Keratinocyte (primary cell): ENCODE results near the gene TBX6. TPM values are rescaled to one million over a fixed set of nuclear protein-coding genes. Genes with fewer than 3 reads are reported as not detected.

Experiments used
- DNase-seq: peaks from one replicate; pipeline ENCODE4 v3.0.0-alpha.2; 2011; ENCODE audit warnings: low read depth, missing footprints, low spot score
- FAIRE-seq: peaks from 2 replicates; lab custom pipeline; 2011; peaks lifted over from hg19 to GRCh38; lab: Jason Lieb, UNC
- H2AFZ ChIP-seq: 2 replicates; pipeline ENCODE4 v1.6.0; 2012; ENCODE audit warnings: low read length, control low read depth, inconsistent platforms; ENCODE audit not compliant: control insufficient read depth
- H3K27ac ChIP-seq: 2 replicates; pipeline ENCODE4 v1.5.1; 2011; ENCODE audit warnings: low read length; ENCODE audit not compliant: control insufficient read depth, insufficient read depth
- H3K27me3 ChIP-seq: 3 replicates; pipeline ENCODE4 v1.6.0; 2011; ENCODE audit warnings: low read length; ENCODE audit not compliant: control insufficient read depth, insufficient read depth; ENCODE audit errors: extremely low read depth
- H3K36me3 ChIP-seq, 2 experiments: 2 replicates in 1 of 2; 3 replicates in 1 of 2; pipeline ENCODE4 v1.5.1; 2011; ENCODE audit warnings: low read length in 2 of 2, mild to moderate bottlenecking in 1 of 2; ENCODE audit not compliant: control insufficient read depth in 2 of 2, insufficient read depth in 2 of 2; ENCODE audit errors: extremely low read depth in 1 of 2
- H3K4me1 ChIP-seq: 3 replicates; pipeline ENCODE4 v1.5.1; 2011; ENCODE audit warnings: low read length; ENCODE audit not compliant: control insufficient read depth, insufficient read depth; ENCODE audit errors: extremely low read depth
- H3K4me2 ChIP-seq: 3 replicates; pipeline ENCODE4 v1.6.0; 2011; ENCODE audit warnings: low read depth, low read length; ENCODE audit not compliant: control insufficient read depth, insufficient read depth; ENCODE audit errors: extremely low read depth
- H3K4me3 ChIP-seq, 3 experiments: fragments of 200-600 bp in 1 of 3; sonication (generic) in 1 of 3; 2 replicates in 2 of 3; 3 replicates in 1 of 3; pipeline ENCODE4 v1.5.1; 2011 to 2016; ENCODE audit warnings: low read length in 3 of 3, mild to moderate bottlenecking in 3 of 3, control low read depth in 2 of 3, inconsistent platforms in 1 of 3, low read depth in 1 of 3, mixed read lengths in 1 of 3, mixed run types in 1 of 3, moderate library complexity in 1 of 3; ENCODE audit not compliant: control insufficient read depth in 2 of 3, insufficient read depth in 2 of 3; ENCODE audit errors: extremely low read depth in 1 of 3
- H3K79me2 ChIP-seq: 2 replicates; pipeline ENCODE4 v1.6.0; 2012; ENCODE audit warnings: low read length; ENCODE audit not compliant: control insufficient read depth, insufficient read depth
- H3K9ac ChIP-seq: 3 replicates; pipeline ENCODE4 v1.6.0; 2011; ENCODE audit warnings: low read length; ENCODE audit not compliant: control insufficient read depth, insufficient read depth; ENCODE audit errors: extremely low read depth
- H3K9me1 ChIP-seq: 3 replicates; pipeline ENCODE4 v1.6.0; 2011; ENCODE audit warnings: low read length; ENCODE audit not compliant: control insufficient read depth, insufficient read depth; ENCODE audit errors: extremely low read depth
- H3K9me3 ChIP-seq: 2 replicates; pipeline ENCODE4 v1.5.1; 2012; ENCODE audit warnings: low read depth, low read length; ENCODE audit not compliant: control insufficient read depth
- H4K20me1 ChIP-seq: 3 replicates; pipeline ENCODE4 v1.6.0; 2011; ENCODE audit warnings: low read length; ENCODE audit not compliant: control insufficient read depth, insufficient read depth; ENCODE audit errors: extremely low read depth
- CTCF ChIP-seq, 3 experiments: IDR thresholded peaks in 1 of 3; conservative IDR thresholded peaks in 1 of 3; optimal IDR thresholded peaks in 1 of 3; 2 replicates in 2 of 3; 3 replicates in 1 of 3; pipeline versions ENCODE3 to v1.5.1; 2011; ENCODE audit warnings: low read length in 3 of 3, mild to moderate bottlenecking in 3 of 3, moderate library complexity in 2 of 3, control low read depth in 1 of 3, inconsistent platforms in 1 of 3; ENCODE audit not compliant: insufficient read depth in 2 of 3; ENCODE audit errors: extremely low read depth in 1 of 3
- EZH2 ChIP-seq: IDR thresholded peaks from one replicate; pipeline ENCODE4 v1.6.1; 2012; ENCODE audit warnings: inconsistent platforms, mild to moderate bottlenecking, low read length, moderate library complexity
- dilution Hi-C: fragments of 300-500 bp; cut with MboI; formaldehyde crosslinking; loops from one replicate; pipeline ENCODE4 v1.7.0; 2020; ENCODE audit warnings: low sequenced_read_pairs; ENCODE audit not compliant: extremely low pct_ligation_motif_present
- polyA plus RNA-seq, 5 experiments: library from polyadenylated mRNA; depleted of rRNA in 3 of 5; stranded (reverse) in 3 of 5; stranded (forward) in 1 of 5; unstranded in 1 of 5; fragments of >200 nt; gene quantifications; 1 replicate in 1 of 5; 2 replicates in 3 of 5; 3 replicates in 1 of 5; pipeline versions ENCODE4 v1.2.1 to v1.2.3, GENCODE V29; 2011 to 2012; ENCODE audit warnings: missing spikeins in 2 of 5, low read depth in 1 of 5, low replicate concordance in 1 of 5

Gene TBX6
- polyA plus RNA-seq, 1 donor (not counting 4 experiments of a cell fraction or from before 2014, with no cell fraction given): 0.18 TPM

GRCh38 chr16:30137897-30138296, 46.2 kb upstream of the TBX6 start:
- DNase-seq (no peak), FAIRE-seq (no peak)
- H3K9ac ChIP-seq: no peak overlapping the region
- no peaks in the 10 kb centered on the region for H3K27me3 ChIP-seq
- no peaks in the 10 kb centered on the region for H3K4me1 ChIP-seq
- H4K20me1 ChIP-seq: no peaks in the 10 kb centered on the region
- H3K27ac ChIP-seq: no peak overlapping the region
- no peaks in the 10 kb centered on the region for H3K9me3 ChIP-seq
- H2AFZ ChIP-seq: no peak overlapping the region
- H3K4me2 ChIP-seq: no peak overlapping the region
- no peaks in the 10 kb centered on the region for H3K36me3 ChIP-seq
- no peak for TF ChIP-seq EZH2
- no peak for TF ChIP-seq CTCF (optimal IDR thresholded peaks at IDR 0.05 in 1 of 3, IDR thresholded peaks at IDR 0.05 in 1 of 3, conservative IDR thresholded peaks at IDR 0.05 in 1 of 3; ENCODE audit: extremely low read depth in 1 of 3, insufficient read depth in 2 of 3, low read length in 3 of 3)
- H3K79me2 ChIP-seq: no peaks in the 10 kb centered on the region
- no peak overlapping the region for H3K4me3 ChIP-seq
- H3K9me1 ChIP-seq: no peaks in the 10 kb centered on the region
- dilution Hi-C loops: no loop called here

GRCh38 chr16:30136971-30137605, 45.4 kb upstream of the TBX6 start:
- Histone ChIP-seq H3K9me3 (no peaks in the 10 kb centered on the region), H4K20me1 (no peaks in the 10 kb centered on the region), H3K27ac (no peak overlapping the region), H3K9me1 (no peaks in the 10 kb centered on the region), H3K4me2 (no peak overlapping the region), H3K79me2 (no peaks in the 10 kb centered on the region), H3K9ac (no peak overlapping the region), H3K36me3 (no peaks in the 10 kb centered on the region), H3K27me3 (no peaks in the 10 kb centered on the region), H3K4me1 (no peaks in the 10 kb centered on the region), H2AFZ (no peak overlapping the region), H3K4me3 (no peak overlapping the region)
- TF ChIP-seq CTCF (optimal IDR thresholded peaks at IDR 0.05 in 1 of 3, IDR thresholded peaks at IDR 0.05 in 1 of 3, conservative IDR thresholded peaks at IDR 0.05 in 1 of 3; ENCODE audit: extremely low read depth in 1 of 3, insufficient read depth in 2 of 3, low read length in 3 of 3) (no peak), EZH2 (no peak)
- FAIRE-seq (no peak), DNase-seq (no peak)
- dilution Hi-C loops: no loop called here
